NCI-H345 (cell line): ENCODE measurements around the gene SPSB1.

ENCODE experiments used
- DNase-seq: peaks from one replicate; lab custom pipeline; 2025; lab: John Stamatoyannopoulos, UW

The SPSB1 gene

DNA sequence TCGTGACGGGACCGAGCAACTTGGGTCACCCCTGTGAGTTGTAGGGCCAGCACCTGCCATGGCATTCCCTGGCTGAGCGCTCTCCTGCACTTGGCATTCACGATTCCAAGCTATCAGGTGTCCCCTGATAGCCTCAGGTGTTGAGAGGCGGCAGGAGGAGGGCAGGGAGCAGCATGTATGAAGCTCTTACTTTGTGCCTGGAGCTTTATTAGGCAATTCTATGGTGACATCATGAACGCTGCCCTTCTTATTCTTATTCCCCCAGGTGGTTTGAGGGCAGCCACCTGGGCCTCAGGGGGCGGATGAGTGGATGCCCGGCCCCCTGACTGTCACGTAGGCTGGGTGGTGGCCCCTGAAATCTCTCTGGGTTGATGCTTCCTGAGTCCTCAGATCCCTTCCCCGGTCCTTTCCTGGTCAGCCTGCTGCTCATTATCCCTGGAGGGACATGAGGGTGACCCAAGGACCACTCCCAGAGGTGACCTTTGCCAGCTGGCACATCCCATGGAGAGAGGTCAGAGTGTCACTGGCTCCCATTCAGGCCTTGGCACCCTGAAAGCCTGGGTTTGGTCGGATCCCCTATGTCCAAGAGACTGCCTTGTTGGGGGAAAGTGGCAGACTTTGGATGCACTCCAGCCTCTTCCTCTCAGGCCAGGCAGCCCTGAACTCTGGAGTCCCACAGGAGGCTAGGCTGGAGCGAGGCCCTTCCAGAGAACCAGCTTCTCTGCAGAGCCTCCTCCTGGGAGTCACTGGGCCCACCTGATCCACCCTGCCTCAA is 51.9 kb downstream of the SPSB1 start:
- peak; percentile 24 for DNase-seq

DNA sequence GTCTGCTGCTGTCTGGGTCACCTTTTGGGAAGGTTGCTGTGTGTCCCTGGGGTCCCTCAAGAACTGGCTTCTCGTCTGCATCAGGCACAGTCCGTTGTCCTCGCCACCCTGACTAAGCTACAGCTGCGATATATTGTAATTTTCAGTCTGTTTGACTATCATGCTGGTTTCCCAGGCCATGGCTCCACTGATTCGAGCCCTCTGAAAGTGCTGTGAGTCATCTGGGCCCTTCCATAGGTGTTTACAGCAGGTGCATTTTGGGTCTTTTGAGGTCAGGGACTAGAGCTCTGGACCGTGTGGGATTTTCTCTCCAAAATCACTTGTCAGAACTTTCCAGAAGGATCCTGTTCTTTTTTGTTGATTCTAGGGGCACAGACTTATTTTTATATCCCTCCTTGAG is 52.8 kb downstream of the SPSB1 start:
- no peak for DNase-seq

DNA sequence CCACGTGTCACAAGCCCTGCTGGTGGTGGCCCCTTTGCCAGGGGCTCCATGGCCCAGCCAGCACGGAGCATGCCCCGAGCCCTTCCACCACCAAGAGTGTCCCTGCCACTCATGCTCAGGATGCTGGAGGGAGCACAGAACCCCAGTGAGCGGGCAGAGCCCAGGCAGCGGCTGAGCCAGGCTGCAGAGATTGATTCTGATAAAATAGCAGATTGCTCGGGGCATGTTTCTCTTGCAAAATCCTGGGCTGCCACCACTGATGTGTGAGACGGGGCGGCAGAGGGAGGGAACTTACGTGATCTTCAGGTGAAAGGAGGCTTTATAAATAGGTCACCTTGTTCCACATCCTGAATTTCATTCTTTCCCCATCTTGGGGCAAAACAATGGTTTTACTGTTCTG is 53.2 kb downstream of the SPSB1 start:
- DNase-seq, result no peak

- DNase-seq, result peak; percentile 30
Observed at GRCh38 chr1:9346566-9346965, 53.9 kb downstream of the SPSB1 start.

DNA sequence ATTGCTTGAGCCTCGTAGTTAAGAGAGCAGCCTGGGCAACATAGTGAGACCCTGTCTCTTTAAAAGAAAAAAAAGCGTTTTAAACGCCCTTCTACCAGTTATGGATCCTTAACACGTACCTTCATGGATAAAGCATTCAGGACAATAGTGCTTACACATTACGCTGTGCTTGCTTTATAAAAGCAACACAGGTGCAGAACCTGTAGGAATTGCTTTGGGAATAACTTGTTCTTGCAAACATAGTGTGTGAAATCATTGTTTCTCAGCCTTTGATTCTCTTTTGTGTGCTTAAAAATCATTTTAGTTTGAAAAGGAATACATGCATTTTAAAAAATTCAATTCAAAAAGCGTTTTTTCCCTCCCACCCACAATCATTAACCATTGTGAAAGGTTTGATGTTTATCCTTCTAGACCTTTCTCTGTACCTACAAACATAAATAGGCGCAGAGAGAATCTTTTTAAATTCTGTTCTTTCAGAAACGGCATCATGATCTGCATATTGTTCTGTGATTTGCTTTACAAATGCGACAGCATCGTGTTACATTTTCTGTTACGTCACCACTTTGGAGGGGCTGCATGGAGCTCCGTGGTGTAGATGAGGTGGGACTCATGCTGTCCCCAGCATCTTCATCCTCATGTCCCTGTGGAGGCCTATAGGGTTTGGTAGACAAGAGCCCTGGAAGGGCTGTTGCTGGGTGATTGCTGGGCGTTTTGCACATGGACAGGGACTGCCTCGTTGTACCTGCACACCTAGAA is 54.6 kb downstream of the SPSB1 start:
- peak; percentile 32 for DNase-seq

DNA sequence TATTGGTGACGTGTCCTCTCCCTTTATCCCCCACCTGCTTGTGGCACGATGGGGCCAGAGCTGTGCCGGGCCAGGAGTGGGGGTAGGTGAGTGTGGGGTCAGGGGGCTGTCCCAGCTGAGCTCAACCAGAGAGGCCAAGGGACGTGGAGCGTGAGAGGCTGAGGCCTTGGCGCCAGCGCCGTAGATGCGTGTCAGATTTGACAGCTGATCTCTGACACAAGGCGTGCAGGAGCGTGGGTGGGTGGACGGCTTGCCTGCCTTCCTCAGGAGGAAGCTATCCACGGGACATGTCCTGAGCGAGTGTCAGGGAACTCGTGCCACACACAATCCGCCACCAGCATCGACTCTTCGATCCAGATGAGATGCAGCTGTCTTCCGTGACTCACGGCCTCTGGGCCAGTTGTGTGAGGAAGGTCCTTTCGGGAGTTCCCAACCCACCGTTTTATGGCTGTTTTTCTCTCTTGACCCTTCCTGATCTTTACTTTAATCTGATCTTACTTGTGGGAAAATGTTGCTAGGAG is 56.7 kb downstream of the SPSB1 start:
- no peak for DNase-seq

DNA sequence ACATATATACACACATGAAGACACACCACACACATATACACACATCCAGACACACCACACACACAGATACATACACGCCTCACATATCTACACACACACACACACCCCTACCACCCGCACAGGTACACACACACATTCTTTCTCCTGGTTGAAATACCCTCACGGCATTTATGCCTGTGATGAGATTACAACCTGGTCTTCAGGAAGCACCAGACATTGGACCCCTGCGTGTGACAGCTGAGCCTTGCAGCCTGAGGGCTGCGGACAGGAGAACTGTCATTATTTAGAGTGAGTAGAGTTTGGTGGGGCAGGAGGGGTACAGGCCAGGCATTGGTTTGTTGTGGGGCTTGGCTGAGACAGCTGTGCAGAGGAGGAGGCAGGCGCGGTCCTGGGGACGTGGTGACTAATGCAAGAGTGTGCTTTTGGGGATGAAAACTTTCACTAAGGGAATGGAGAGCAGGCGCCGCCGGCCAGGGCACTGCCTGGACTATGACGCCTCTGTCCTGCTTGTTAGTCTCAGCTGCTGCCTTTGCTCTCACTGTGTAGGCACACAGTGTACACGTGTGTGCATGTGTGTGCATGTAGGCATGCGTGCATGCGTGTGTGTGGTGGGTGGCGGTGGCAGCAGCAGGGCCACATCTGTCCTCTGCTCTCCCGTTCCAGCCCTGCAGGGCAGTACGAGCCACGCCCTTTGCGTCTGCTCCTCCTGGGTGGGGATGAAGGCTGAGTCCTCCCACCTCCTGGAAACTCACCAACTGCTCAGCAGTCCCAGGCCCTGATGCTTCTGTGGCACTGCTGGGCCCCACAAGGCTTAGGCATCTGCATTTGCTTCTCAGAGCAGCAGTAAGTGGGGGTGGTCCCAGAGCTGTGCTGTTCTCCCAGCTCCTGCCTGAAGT is 57.6 kb downstream of the SPSB1 start:
- no peak for DNase-seq

DNA sequence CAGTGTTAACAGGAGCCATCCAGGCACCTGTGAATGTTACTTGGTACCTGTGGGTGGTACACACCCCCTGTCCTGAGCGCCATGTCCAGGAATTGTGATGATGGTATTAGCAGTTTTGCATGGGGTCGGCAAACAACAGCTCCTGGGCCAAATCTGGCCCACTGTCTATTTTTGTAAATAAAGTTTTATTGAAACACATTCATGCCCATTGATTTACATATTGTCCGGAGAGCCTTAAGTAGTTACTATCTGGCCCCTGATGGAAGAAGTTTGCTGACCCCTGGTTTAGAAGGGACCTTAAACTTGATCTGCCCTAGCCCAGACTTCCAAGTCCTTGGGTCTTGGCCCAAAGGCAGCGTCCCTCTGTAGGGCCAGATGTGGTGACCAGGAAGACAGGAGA is 58.3 kb downstream of the SPSB1 start:
- no peak for DNase-seq

- DNase-seq, result no peak
Observed at GRCh38 chr1:9351654-9352271, 59.1 kb downstream of the SPSB1 start.

- peak; percentile 19 for DNase-seq
Observed at GRCh38 chr1:9352377-9353134, 59.9 kb downstream of the SPSB1 start.

- DNase-seq, result no peak
Observed at GRCh38 chr1:9355503-9355902, 62.8 kb downstream of the SPSB1 start.

- DNase-seq, result no peak
Observed at GRCh38 chr1:9356021-9356420, 63.3 kb downstream of the SPSB1 start.

- no peak for DNase-seq
Observed at GRCh38 chr1:9356829-9357466, 64.3 kb downstream of the SPSB1 start.

DNA sequence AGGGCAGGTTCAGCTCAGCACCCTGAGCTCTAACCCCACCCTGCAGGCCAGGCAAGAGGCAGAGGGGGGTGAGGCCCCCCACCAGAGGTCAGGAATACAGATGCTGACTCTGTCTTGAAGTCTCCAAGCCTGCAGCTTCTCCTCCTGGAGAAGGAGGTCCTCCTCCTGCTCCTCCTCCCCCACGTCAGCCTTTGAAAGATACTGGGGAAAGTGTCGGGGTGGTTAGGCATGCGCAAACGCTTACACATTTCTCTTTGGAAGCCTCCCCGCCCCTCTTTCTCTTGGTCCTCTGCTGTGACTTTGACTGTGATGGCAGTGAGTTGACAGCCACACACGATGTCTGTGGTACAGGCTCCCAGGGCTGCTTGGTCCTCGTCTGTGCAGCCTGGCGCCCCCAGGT is 65.3 kb downstream of the SPSB1 start:
- no peak for DNase-seq

DNA sequence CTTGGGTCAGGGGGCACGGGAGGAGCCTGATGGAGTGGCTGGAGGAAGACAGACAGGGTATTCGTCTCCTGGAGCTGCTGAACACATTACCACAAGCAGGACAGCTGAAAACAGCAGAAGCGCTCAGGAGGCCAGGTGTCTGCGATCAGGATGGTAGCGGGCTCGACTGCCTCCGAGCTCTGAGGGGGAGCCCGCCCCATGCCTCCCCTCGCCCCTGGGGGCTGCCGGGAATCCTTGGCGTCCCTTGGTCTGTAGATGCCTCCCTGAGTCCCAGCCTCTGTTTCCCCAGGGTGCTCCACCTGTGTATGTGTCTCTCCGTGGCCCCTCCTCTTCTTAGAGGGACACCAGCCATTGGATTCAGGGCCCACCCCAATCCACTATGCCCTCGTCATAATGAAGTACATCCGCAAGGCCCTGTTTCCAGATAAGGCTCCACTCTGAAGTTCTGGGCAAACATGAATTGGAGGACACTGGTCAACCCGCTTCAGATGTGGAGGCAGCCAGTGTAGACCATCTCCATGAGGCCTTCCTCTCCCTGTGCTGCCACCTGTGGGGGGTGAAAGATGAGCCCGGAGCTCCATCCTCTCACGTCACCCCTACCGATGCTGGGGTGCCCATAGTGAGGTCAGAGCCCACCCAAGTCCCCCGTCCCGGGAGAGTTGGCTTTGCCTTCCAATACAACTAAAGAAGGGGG is 67.8 kb downstream of the SPSB1 start:
- no peak for DNase-seq

DNA sequence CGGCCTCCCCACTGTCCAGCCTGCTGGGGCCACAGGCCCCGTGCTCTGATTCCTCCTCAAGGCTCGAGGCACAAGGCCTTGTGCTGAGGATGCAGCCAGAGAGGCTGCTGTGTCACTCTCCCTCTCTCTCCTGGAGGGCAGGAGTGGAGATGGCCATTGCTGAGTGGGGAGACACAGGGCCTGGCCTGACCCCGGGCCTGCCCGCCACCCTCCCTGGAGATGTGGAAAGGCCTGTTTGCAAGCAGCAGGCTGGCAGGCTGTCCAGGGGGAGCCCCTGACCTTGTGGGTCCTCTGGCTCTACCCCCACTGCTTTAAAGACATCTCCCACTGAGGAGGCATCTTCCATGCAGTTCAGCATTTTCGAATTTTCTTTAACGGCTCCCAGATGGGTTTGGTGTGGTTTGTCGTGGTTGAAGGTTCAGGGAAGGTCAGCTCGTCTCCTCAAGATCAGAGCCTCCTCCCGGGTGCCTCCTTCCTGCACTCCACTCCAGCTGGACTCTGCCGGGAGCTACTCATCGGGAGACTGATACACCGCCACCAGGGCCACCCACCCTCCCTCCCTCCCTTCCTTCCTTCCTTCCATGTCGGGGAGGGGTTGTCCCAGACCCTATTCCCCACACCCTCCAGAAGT is 69.1 kb downstream of the SPSB1 start:
- DNase-seq, result no peak

- no peak for DNase-seq
Observed at GRCh38 chr1:9362488-9362887, 69.8 kb downstream of the SPSB1 start.

DNA sequence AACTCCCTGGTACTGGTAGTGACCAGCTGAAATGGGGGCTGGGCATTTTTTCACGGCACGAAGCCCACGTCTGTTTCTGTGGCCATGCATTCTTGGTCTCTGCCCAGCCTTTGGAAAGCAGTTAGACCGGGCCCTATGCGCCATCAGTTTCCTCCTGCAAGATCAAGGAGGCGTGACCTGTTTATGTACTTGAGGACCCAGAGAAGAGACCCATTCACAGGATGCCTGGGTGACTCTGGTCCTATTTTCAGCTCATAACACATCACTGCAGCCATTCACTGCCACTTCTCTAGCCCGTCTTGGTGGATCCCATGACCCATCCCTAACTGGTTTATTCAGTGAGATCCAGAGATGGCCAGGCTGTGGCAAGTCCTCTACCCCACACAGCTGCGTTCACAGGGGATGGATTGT is 70.4 kb downstream of the SPSB1 start:
- DNase-seq, result no peak

DNA sequence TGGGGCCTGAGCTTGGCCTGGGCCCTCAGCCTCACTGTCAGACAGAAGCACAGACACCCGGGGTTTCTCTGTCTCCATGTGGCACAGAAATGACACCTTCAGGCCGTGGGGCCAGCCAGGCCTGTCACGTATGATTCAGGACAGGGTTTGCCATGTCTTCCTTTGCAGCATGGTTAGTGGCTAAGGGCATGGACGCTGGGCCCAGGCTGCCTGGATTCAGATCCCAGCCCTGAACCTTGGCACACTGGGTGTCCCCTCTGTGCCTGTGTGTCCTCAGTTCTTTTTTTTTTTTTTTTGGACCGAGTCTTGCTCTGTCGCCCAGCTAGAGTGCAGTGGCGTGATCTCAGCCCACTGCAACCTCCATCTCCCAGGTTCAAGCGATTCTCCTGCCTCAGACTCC is 73.6 kb downstream of the SPSB1 start:
- no peak for DNase-seq
